GM04504 (cell line): ENCODE results near the gene WFIKKN1.
"Not testable (repeated sequence)": the region's sequence is repeated elsewhere in the genome, so short reads cannot be mapped to it uniquely, and the experiment has no call there.

Source experiments
- DNase-seq: peaks from one replicate; pipeline ENCODE4 v3.0.0-alpha.2; 2012; ENCODE audit warnings: low read depth

WFIKKN1 gene

GRCh38 chr16:595942-596735 lies 34.6 kb upstream of the WFIKKN1 start:
- no peak for DNase-seq

GRCh38 chr16:596736-597060 lies 34.1 kb upstream of the WFIKKN1 start:
- DNase-seq, result no peak

GRCh38 chr16:597655-598054 lies 33.1 kb upstream of the WFIKKN1 start:
- DNase-seq, result not testable (repeated sequence)

GRCh38 chr16:598823-599739 lies 31.7 kb upstream of the WFIKKN1 start:
- DNase-seq, result no peak

- DNase-seq, result no peak
These were observed 30.0 kb upstream of the WFIKKN1 start for GRCh38 chr16:600781-601180.

- DNase-seq, result no peak
These were observed 26.9 kb upstream of the WFIKKN1 start for GRCh38 chr16:603933-604332.

- DNase-seq, result no peak
These were observed 24.0 kb upstream of the WFIKKN1 start for GRCh38 chr16:606656-607307.

GRCh38 chr16:608019-608418 lies 22.8 kb upstream of the WFIKKN1 start:
- no peak for DNase-seq

- no peak for DNase-seq
These were observed 21.5 kb upstream of the WFIKKN1 start for GRCh38 chr16:609316-609715.

- DNase-seq, result no peak
These were observed 20.8 kb upstream of the WFIKKN1 start for GRCh38 chr16:609984-610383.

- DNase-seq, result no peak
These were observed 20.0 kb upstream of the WFIKKN1 start for GRCh38 chr16:610513-611381.

GRCh38 chr16:615122-615521 lies 15.7 kb upstream of the WFIKKN1 start:
- no peak for DNase-seq

- no peak for DNase-seq
These were observed 13.8 kb upstream of the WFIKKN1 start for GRCh38 chr16:616733-617586.

- no peak for DNase-seq
These were observed 12.9 kb upstream of the WFIKKN1 start for GRCh38 chr16:617855-618254.

- no peak for DNase-seq
These were observed 11.2 kb upstream of the WFIKKN1 start for GRCh38 chr16:619476-620100.

- DNase-seq, result no peak
These were observed 9.9 kb upstream of the WFIKKN1 start for GRCh38 chr16:620700-621525.

- DNase-seq, result no peak
These were observed 9.2 kb upstream of the WFIKKN1 start for GRCh38 chr16:621526-622105.

GRCh38 chr16:622920-623280 lies 7.9 kb upstream of the WFIKKN1 start:
- DNase-seq, result no peak

- DNase-seq, result no peak
These were observed 6.2 kb upstream of the WFIKKN1 start for GRCh38 chr16:624526-625070.
